ENCODE measurements around the gene ST3GAL2. TPM values are rescaled to one million over a fixed set of nuclear protein-coding genes. Genes with fewer than 3 reads are reported as not detected.
"Not testable (repeated sequence)": the region's sequence is repeated elsewhere in the genome, so short reads cannot be mapped to it uniquely, and the experiment has no call there.

ST3GAL2 gene
- total and polyA plus RNA-seq, 2 donors (not counting 1 experiment from before 2014, with no cell fraction given), result 18.2 to 71.3 TPM

DNA sequence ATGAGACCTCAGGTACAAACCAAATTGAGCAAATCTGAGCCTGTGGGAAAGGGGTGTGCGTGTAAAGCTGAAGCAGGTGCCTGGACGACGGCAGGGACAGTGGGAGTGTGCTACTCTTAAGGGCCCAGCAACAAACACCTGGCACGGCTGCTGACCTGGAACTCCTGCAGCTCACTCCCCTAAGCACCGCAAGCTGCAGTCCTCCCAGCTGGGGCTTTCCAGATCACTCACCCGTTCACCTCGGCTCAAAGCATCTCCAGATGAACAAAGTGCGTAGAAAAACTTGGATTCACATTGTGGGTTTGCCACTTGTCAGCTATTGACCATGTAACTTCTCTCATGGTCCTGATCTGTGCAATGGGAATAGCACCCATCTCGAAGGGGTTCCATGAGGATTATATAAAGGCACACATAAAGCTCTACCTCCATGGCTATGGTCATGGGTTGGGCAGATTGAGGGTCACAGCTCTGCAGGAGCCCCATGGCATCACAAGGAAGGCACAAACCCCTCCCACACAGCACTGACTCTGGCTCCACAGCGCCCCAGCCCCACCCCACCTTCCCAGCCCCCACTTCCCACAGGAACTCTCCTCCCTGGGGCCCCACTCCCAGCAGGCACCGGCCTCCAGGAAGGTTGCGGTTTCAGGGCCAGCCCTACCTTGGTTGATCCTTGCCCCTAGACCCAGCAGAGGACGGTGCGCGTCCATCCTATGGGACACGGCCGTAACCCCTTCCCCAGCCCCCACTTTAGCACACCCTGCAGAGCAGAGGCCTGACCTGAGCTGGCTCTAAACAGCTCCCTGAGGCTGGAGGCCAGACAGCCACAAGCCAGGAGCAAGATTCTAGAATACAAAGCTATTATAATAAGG lies 21.9 kb downstream of the ST3GAL2 start:
- Histone ChIP-seq H3K4me2 (replicated peaks; ENCODE audit: low read depth, low read length, poor library complexity, severe bottlenecking) (peak overlapping the region; percentile 53), H2AFZ (ENCODE audit: insufficient read depth, low read depth, low read length, poor library complexity, severe bottlenecking) (no peak overlapping the region), H3K36me3 (replicated peaks in 1 of 2; ENCODE audit: control extremely low read depth in 1 of 2, control insufficient read depth in 1 of 2, extremely low read depth in 1 of 2, insufficient read depth in 2 of 2, low read length in 1 of 2) (peaks cover 0 to 2% of the 10 kb centered on the region in 2 experiments), H4K20me1 (ENCODE audit: control insufficient read depth, insufficient read depth, low read length, poor library complexity, severe bottlenecking) (peaks cover 64% of the 10 kb centered on the region), H3K79me2 (ENCODE audit: control insufficient read depth, insufficient read depth, low read length) (peaks cover 87% of the 10 kb centered on the region), H3K9me3 (ENCODE audit: control extremely low read depth in 1 of 3, control insufficient read depth in 2 of 3, insufficient read depth in 1 of 3, low read length in 2 of 3) (no peaks in the 10 kb centered on the region), H3K27ac (ENCODE audit: low read length in 2 of 2) (peak overlapping the region; percentile 51 to 54), H3K27me3 (replicated peaks in 1 of 4; ENCODE audit: control extremely low read depth in 1 of 4, control insufficient read depth in 3 of 4, insufficient read depth in 4 of 4, low read length in 3 of 4) (no peaks in the 10 kb centered on the region), H3K9ac (ENCODE audit: low read length) (peak overlapping the region; percentile 7), H3K4me1 (ENCODE audit: control insufficient read depth in 2 of 2, insufficient read depth in 2 of 2, low read length in 2 of 2) (peaks cover 40 to 44% of the 10 kb centered on the region in 2 donors), H3K4me3 (ENCODE audit: control extremely low read depth in 1 of 5, extremely low read depth in 1 of 5, insufficient read depth in 1 of 5, low read depth in 2 of 5, low read length in 4 of 5) (no peak overlapping the region)
- ChIA-PET POLR2A (interaction anchor here (0.9 to 2.3 kb wide), 4 partner anchors 8 to 36 kb away, joined by 3 to 16 read pairs (median 4); no protein-coding TSS in a partner anchor), CTCF (interaction anchor here (0.8 to 1.7 kb wide), 11 partner anchors 8 to 36 kb away, joined by 3 to 8 read pairs (median 4); no protein-coding TSS in a partner anchor)
- WGBS (ENCODE audit: insufficient coverage), result 53% methylated on average over 14 of the region's 17 CpGs
- DNase-seq (peak; percentile 81), ATAC-seq (ENCODE audit: low read depth) (peak; percentile 93)
- Mint-ChIP-seq H3K9me3 (ENCODE audit: insufficient read depth) (no peaks in the 10 kb centered on the region), H3K4me3 (peak overlapping the region; percentile 71), H3K4me1 (peaks cover 59% of the 10 kb centered on the region), H3K27me3 (no peaks in the 10 kb centered on the region), H3K27ac (peak overlapping the region; percentile 76)
- intact Hi-C loops (cut with micrococcal nuclease), result loop anchor here (1.0 to 2.0 kb wide), 2 partner anchors 13 to 22 kb away; partner anchors contain the start of gene ST3GAL2
- no peak for TF ChIP-seq EZH2 (IDR thresholded peaks at IDR 0.05; ENCODE audit: borderline replicate concordance, insufficient read depth, low read depth, low read length, poor library complexity, severe bottlenecking)
- no peak for TF ChIP-seq CTCF (IDR thresholded peaks at IDR 0.05)

- H3K4me3 ChIP-seq (ENCODE audit: control extremely low read depth in 1 of 5, extremely low read depth in 1 of 5, insufficient read depth in 1 of 5, low read depth in 2 of 5, low read length in 4 of 5); H3K9me3 Mint-ChIP-seq (ENCODE audit: insufficient read depth); DNase-seq; H3K27me3 Mint-ChIP-seq; H3K4me3 Mint-ChIP-seq; H3K4me2 ChIP-seq (replicated peaks; ENCODE audit: low read depth, low read length, poor library complexity, severe bottlenecking); H3K27me3 ChIP-seq (replicated peaks in 1 of 4; ENCODE audit: control extremely low read depth in 1 of 4, control insufficient read depth in 3 of 4, insufficient read depth in 4 of 4, low read length in 3 of 4); H3K9me3 ChIP-seq (ENCODE audit: control extremely low read depth in 1 of 3, control insufficient read depth in 2 of 3, insufficient read depth in 1 of 3, low read length in 2 of 3); intact Hi-C loops (cut with micrococcal nuclease); ATAC-seq (ENCODE audit: low read depth); H3K9ac ChIP-seq (ENCODE audit: low read length); H2AFZ ChIP-seq (ENCODE audit: insufficient read depth, low read depth, low read length, poor library complexity, severe bottlenecking); H3K27ac Mint-ChIP-seq; H3K27ac ChIP-seq (ENCODE audit: low read length in 2 of 2): not testable (repeated sequence)
- H3K4me1 Mint-ChIP-seq, result peaks cover 39% of the 10 kb centered on the region
- ChIA-PET POLR2A (interaction anchor here (0.6 kb wide), 2 partner anchors 14 to 16 kb away, joined by 4 to 9 read pairs; no protein-coding TSS in a partner anchor), CTCF (interaction anchor here (1.1 kb wide), 1 partner anchor 13 kb away, joined by 3 read pairs; no protein-coding TSS in a partner anchor)
- Histone ChIP-seq H4K20me1 (ENCODE audit: control insufficient read depth, insufficient read depth, low read length, poor library complexity, severe bottlenecking) (peaks cover 43% of the 10 kb centered on the region), H3K36me3 (replicated peaks in 1 of 2; ENCODE audit: control extremely low read depth in 1 of 2, control insufficient read depth in 1 of 2, extremely low read depth in 1 of 2, insufficient read depth in 2 of 2, low read length in 1 of 2) (peaks cover 0 to 10% of the 10 kb centered on the region in 2 experiments), H3K79me2 (ENCODE audit: control insufficient read depth, insufficient read depth, low read length) (peaks cover 77% of the 10 kb centered on the region), H3K4me1 (ENCODE audit: control insufficient read depth in 2 of 2, insufficient read depth in 2 of 2, low read length in 2 of 2) (peaks cover 33 to 40% of the 10 kb centered on the region in 2 donors)
- no CpG with 5 or more reads among the region's 5 CpGs for WGBS (ENCODE audit: insufficient coverage)
Observed at GRCh38 chr16:70413572-70413971, 25.3 kb downstream of the ST3GAL2 start.

Data from B cell (primary cell).